GM12878 (cell line): ENCODE data around the gene PKHD1. TPM values are rescaled to one million over a fixed set of nuclear protein-coding genes. Genes with fewer than 3 reads are reported as not detected.

Source experiments
- ATAC-seq: fragments of 200-7000 bp; cut with Tn5 transposase; 3 replicates; pipeline ENCODE4 v1.9.1; 2020; ENCODE audit warnings: mild to moderate bottlenecking, moderate library complexity
- BruUV-seq: library from RNA; stranded (reverse); fragments of 400-500 nt; replicated peaks from 2 replicates; lab custom pipeline; 2021; lab: Mats Ljungman, UMichigan
- CTCF ChIA-PET: fragments of 300-600 bp; sonication (Branson Sonifier 250); formaldehyde crosslinking; extraction: SDS; loops from one replicate; lab custom pipeline; 2021; ENCODE audit warnings: inconsistent platforms; lab: Yijun Ruan, JAX
- POLR2A ChIA-PET: fragments of 350-600 bp; formaldehyde crosslinking; extraction: SDS; loops from one replicate; lab custom pipeline; 2021; ENCODE audit warnings: inconsistent platforms; lab: Charles Lee
- RAD21 ChIA-PET: fragments of 300-600 bp; sonication (Branson Sonifier 250); formaldehyde crosslinking; loops from one replicate; lab custom pipeline; 2023; ENCODE audit warnings: antibody characterized with exemption; ENCODE audit not compliant: unreplicated experiment; lab: Charles Lee
- SMC1A ChIA-PET: fragments of 300-600 bp; sonication (Branson Sonifier 250); formaldehyde crosslinking; loops from one replicate; lab custom pipeline; 2023; ENCODE audit not compliant: unreplicated experiment, uncharacterized antibody; lab: Charles Lee
- DNase-seq: peaks from one replicate; pipeline ENCODE4 v3.0.0-alpha.2; 2011; ENCODE audit warnings: low read depth, low spot score
- FAIRE-seq: peaks from 3 replicates; lab custom pipeline; 2011; peaks lifted over from hg19 to GRCh38; lab: Jason Lieb, UNC
- H2AFZ ChIP-seq: 2 replicates; pipeline ENCODE4 v1.6.0; 2011; ENCODE audit warnings: low read depth, low read length, control low read depth; ENCODE audit not compliant: control insufficient read depth
- H3K27ac ChIP-seq: 2 replicates; pipeline ENCODE4 v1.5.1; 2011; ENCODE audit warnings: control low read depth; ENCODE audit not compliant: control insufficient read depth, insufficient read depth
- H3K27me3 ChIP-seq, 2 experiments: replicated peaks in 1 of 2; 2 replicates each; pipeline versions ENCODE4 v1.6.0 to v1.6.1; 2011; ENCODE audit warnings: low read length in 1 of 2; ENCODE audit not compliant: control insufficient read depth in 2 of 2, insufficient read depth in 2 of 2
- H3K36me3 ChIP-seq, 2 experiments: 2 replicates each; pipeline ENCODE4 v1.5.1; 2011; ENCODE audit warnings: low read length in 1 of 2; ENCODE audit not compliant: control insufficient read depth in 2 of 2, insufficient read depth in 2 of 2
- H3K4me1 ChIP-seq: 2 replicates; pipeline ENCODE4 v1.6.1; 2011; ENCODE audit warnings: mild to moderate bottlenecking, low read length, moderate library complexity, mixed read lengths; ENCODE audit not compliant: control insufficient read depth, insufficient read depth
- H3K4me2 ChIP-seq: 2 replicates; pipeline ENCODE4 v1.6.0; 2011; ENCODE audit warnings: control low read depth; ENCODE audit not compliant: control insufficient read depth, insufficient read depth
- H3K4me3 ChIP-seq: fragments of 200-600 bp; sonication (generic); 2 replicates; pipeline ENCODE4 v1.5.1; 2016
- H3K79me2 ChIP-seq: 2 replicates; pipeline ENCODE4 v1.6.0; 2011; ENCODE audit warnings: low read length; ENCODE audit not compliant: control insufficient read depth, insufficient read depth
- H3K9ac ChIP-seq: 2 replicates; pipeline ENCODE4 v1.8.0; 2011; ENCODE audit warnings: low read length, control low read depth, mixed read lengths; ENCODE audit not compliant: control insufficient read depth, insufficient read depth
- H3K9me3 ChIP-seq: replicated peaks from 3 replicates; pipeline ENCODE4 v1.5.1; 2011; ENCODE audit warnings: mild to moderate bottlenecking, low read length; ENCODE audit not compliant: control insufficient read depth, insufficient read depth
- H4K20me1 ChIP-seq: 2 replicates; pipeline ENCODE4 v1.6.0; 2011; ENCODE audit not compliant: control insufficient read depth, insufficient read depth
- CBX5 ChIP-seq: sonication (generic); IDR thresholded peaks from 2 replicates; pipeline ENCODE4 v1.6.1; 2016; ENCODE audit warnings: low read depth, moderate library complexity, mild to moderate bottlenecking, inconsistent platforms
- CHD1 ChIP-seq: IDR thresholded peaks from 2 replicates; pipeline ENCODE4 v1.6.1; 2012; ENCODE audit warnings: low read depth, low read length, improper control_type of control experiment
- CHD2 ChIP-seq: IDR thresholded peaks from 2 replicates; pipeline ENCODE4 v1.6.1; 2011; ENCODE audit warnings: low read depth, low read length, improper control_type of control experiment, borderline replicate concordance
- GATAD2B ChIP-seq: fragments of 450-650 bp; conservative IDR thresholded peaks from 2 replicates; pipeline ENCODE4 v1.6.1; 2017; ENCODE audit warnings: low read depth, mild to moderate bottlenecking, moderate library complexity
- HCFC1 ChIP-seq: fragments of 150-350 bp; IDR thresholded peaks from 2 replicates; pipeline ENCODE4 v1.6.1; 2014; ENCODE audit warnings: low read length
- KDM1A ChIP-seq: fragments of 200-600 bp; sonication (generic); IDR thresholded peaks from 2 replicates; pipeline ENCODE4 v1.6.1; 2016; ENCODE audit warnings: borderline replicate concordance
- LARP7 ChIP-seq: fragments of 450-650 bp; IDR thresholded peaks from 2 replicates; pipeline ENCODE4 v1.6.1; 2017; ENCODE audit warnings: mild to moderate bottlenecking
- MAX ChIP-seq: IDR thresholded peaks from 2 replicates; pipeline ENCODE4 v1.6.1; 2012; ENCODE audit warnings: low read depth, low read length, improper control_type of control experiment
- NRF1 ChIP-seq: conservative IDR thresholded peaks from 2 replicates; pipeline ENCODE4 v1.6.1; 2011; ENCODE audit warnings: mild to moderate bottlenecking, low read depth, low read length, improper control_type of control experiment
- RB1 ChIP-seq: fragments of 450-650 bp; formaldehyde crosslinking; IDR thresholded peaks from 2 replicates; pipeline ENCODE4 v1.6.1; 2017; ENCODE audit warnings: mild to moderate bottlenecking, borderline replicate concordance
- SRF ChIP-seq, 2 experiments: IDR thresholded peaks; 2 replicates each; pipeline ENCODE4 v1.6.1; 2011; ENCODE audit warnings: low read depth in 2 of 2, low read length in 2 of 2, mild to moderate bottlenecking in 1 of 2, moderate library complexity in 1 of 2
- WGBS: methylation state at CpG from one replicate; pipeline ENCODE4 v1.1.6; 2016; ENCODE audit warnings: low lambda C conversion rate; ENCODE audit not compliant: insufficient replicate concordance, insufficient coverage; ENCODE audit errors: missing lambda C conversion rate; 5-methylcytosine and 5-hydroxymethylcytosine counted together
- in situ Hi-C: fragments of 300-500 bp; cut with MboI; formaldehyde crosslinking; loops from 9 replicates; pipeline ENCODE4 v1.14.3; 2018; ENCODE audit warnings: mixed read lengths
- intact Hi-C: fragments of 100-400 bp; cut with micrococcal nuclease; formaldehyde crosslinking; loops from one replicate; pipeline ENCODE4 v1.14.2; 2022; ENCODE audit not compliant: unreplicated experiment
- polyA plus RNA-seq, 11 experiments: library from polyadenylated mRNA; depleted of rRNA in 4 of 11; unstranded in 6 of 11; stranded (reverse) in 5 of 11; fragments of >200 nt; fragmentation: Nextera tagmentation in 4 of 11; fragmentation: Illumina TruSeq in 1 of 11; extraction: Ambion mirVana in 4 of 11; extraction: Trizol in 1 of 11; gene quantifications; 1 replicate in 1 of 11; 2 replicates in 10 of 11; pipeline versions ENCODE4 v1.2.1 to v1.2.3, GENCODE V29; 2011 to 2016; ENCODE audit warnings: inconsistent platforms in 2 of 11, missing spikeins in 2 of 11, low read depth in 1 of 11
- total RNA-seq, 4 experiments: library from RNA; depleted of rRNA in 3 of 4; stranded (reverse); fragments of >200 nt in 3 of 4; fragmentation: Illumina TruSeq in 1 of 4; extraction: Trizol in 1 of 4; gene quantifications; 2 replicates each; pipeline versions ENCODE4 v1.2.1 to v1.2.3, GENCODE V29; 2013 to 2021
- TF ChIP-seq, protein P1 (sequence below): IDR thresholded peaks from 2 replicates; pipeline ENCODE4 v1.6.1; 2012; ENCODE audit warnings: low read length, inconsistent platforms
- TF ChIP-seq, protein P2 (sequence below): fragments of 450-650 bp; formaldehyde crosslinking; IDR thresholded peaks from 2 replicates; pipeline ENCODE4 v1.5.0; 2022; ENCODE audit warnings: mild to moderate bottlenecking, missing genetic modification characterization

Gene PKHD1
- total and polyA plus RNA-seq, 10 of the 15 experiments (the other 5 are each of a cell fraction or from before 2014, with no cell fraction given): under 0.01 to 0.90 (median 0.02) TPM; not detected in 1

DNA sequence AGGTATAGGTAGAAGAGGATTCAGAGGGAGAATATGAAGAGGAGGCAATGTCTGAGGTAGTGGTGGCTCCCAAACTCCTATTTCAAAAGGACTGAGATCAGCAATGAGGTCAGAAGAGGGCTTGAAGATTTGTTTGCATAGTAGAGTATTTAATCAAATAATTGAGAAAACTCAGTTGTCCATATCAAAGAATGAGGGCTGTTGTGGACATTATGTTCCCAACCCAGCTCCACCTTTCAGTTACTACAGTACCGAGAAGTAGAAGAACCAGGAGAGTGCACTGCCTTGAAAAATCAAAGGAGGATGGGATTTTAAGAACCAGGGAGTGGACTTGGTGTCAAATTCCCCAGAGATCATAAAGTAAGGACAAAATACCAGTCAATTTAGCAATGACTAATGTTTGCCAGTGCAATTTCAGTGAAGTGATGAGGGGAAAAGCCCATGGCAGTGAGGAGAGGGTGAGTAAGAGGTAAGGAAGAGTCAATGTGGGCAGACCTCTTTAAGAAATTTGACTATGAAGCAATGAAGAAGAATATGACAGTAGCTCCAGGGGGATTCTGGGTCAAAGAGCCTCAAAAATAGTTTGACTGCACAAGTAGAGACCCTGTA, 382.4 kb downstream of the PKHD1 start:
- ChIA-PET RAD21 (no interaction called here), SMC1A (interaction anchor here (0.7 kb wide), 1 partner anchor 55 kb away, joined by 3 read pairs; no protein-coding TSS in a partner anchor), POLR2A (no interaction called here), CTCF (interaction anchor here (0.6 kb wide), 1 partner anchor 142 kb away, joined by 3 read pairs; no protein-coding TSS in a partner anchor)
- H3K27me3 ChIP-seq: no peaks in the 10 kb centered on the region
- no peak overlapping the region for H2AFZ ChIP-seq
- TF ChIP-seq SRF (IDR thresholded peaks at IDR 0.05; ENCODE audit: low read depth in 2 of 2, low read length in 2 of 2) (no peak), NRF1 (no peak), RB1 (no peak), HCFC1 (no peak)
- TF ChIP-seq, protein P1, sequence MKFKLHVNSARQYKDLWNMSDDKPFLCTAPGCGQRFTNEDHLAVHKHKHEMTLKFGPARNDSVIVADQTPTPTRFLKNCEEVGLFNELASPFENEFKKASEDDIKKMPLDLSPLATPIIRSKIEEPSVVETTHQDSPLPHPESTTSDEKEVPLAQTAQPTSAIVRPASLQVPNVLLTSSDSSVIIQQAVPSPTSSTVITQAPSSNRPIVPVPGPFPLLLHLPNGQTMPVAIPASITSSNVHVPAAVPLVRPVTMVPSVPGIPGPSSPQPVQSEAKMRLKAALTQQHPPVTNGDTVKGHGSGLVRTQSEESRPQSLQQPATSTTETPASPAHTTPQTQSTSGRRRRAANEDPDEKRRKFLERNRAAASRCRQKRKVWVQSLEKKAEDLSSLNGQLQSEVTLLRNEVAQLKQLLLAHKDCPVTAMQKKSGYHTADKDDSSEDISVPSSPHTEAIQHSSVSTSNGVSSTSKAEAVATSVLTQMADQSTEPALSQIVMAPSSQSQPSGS: no peak
- intact Hi-C loops (no loop called here), in situ Hi-C loops (no loop called here)
- H3K79me2 ChIP-seq: no peaks in the 10 kb centered on the region
- no TSS peak for BruUV-seq
- DNase-seq: no peak
- no peak for FAIRE-seq
- no peak overlapping the region for H3K9ac ChIP-seq
- no peak overlapping the region for H3K4me2 ChIP-seq
- H3K27ac ChIP-seq: no peak overlapping the region
- no peaks in the 10 kb centered on the region for H3K9me3 ChIP-seq
- ATAC-seq: no peak
- no peaks in the 10 kb centered on the region for H4K20me1 ChIP-seq
- no peaks in the 10 kb centered on the region for H3K36me3 ChIP-seq
- WGBS: 0% methylated on average over 1 of the region's 1 CpG
- no peaks in the 10 kb centered on the region for H3K4me1 ChIP-seq
- H3K4me3 ChIP-seq: no peak overlapping the region

- Histone ChIP-seq H2AFZ (no peak overlapping the region), H3K4me2 (no peak overlapping the region), H3K27ac (no peak overlapping the region), H3K4me3 (no peak overlapping the region), H3K9ac (no peak overlapping the region), H3K27me3 (no peaks in the 10 kb centered on the region), H4K20me1 (no peaks in the 10 kb centered on the region), H3K36me3 (no peaks in the 10 kb centered on the region), H3K4me1 (no peaks in the 10 kb centered on the region), H3K79me2 (no peaks in the 10 kb centered on the region), H3K9me3 (no peaks in the 10 kb centered on the region)
- RAD21 ChIA-PET: no interaction called here
- ATAC-seq (no peak), FAIRE-seq (no peak), DNase-seq (no peak)
- intact Hi-C loops: no loop called here
- SMC1A ChIA-PET: interaction anchor here (0.6 to 1.2 kb wide), 2 partner anchors 14 to 123 kb away, joined by 3 read pairs; no protein-coding TSS in a partner anchor
- in situ Hi-C loops: no loop called here
- 25% methylated on average over 2 of the region's 2 CpGs for WGBS
- POLR2A ChIA-PET: no interaction called here
- CTCF ChIA-PET: no interaction called here
- no TSS peak for BruUV-seq
- TF ChIP-seq RB1 (no peak), CHD2 (no peak), GATAD2B (no peak), KDM1A (no peak), CBX5 (no peak), CHD1 (no peak), MAX (no peak), LARP7 (no peak)
- TF ChIP-seq, protein P2, sequence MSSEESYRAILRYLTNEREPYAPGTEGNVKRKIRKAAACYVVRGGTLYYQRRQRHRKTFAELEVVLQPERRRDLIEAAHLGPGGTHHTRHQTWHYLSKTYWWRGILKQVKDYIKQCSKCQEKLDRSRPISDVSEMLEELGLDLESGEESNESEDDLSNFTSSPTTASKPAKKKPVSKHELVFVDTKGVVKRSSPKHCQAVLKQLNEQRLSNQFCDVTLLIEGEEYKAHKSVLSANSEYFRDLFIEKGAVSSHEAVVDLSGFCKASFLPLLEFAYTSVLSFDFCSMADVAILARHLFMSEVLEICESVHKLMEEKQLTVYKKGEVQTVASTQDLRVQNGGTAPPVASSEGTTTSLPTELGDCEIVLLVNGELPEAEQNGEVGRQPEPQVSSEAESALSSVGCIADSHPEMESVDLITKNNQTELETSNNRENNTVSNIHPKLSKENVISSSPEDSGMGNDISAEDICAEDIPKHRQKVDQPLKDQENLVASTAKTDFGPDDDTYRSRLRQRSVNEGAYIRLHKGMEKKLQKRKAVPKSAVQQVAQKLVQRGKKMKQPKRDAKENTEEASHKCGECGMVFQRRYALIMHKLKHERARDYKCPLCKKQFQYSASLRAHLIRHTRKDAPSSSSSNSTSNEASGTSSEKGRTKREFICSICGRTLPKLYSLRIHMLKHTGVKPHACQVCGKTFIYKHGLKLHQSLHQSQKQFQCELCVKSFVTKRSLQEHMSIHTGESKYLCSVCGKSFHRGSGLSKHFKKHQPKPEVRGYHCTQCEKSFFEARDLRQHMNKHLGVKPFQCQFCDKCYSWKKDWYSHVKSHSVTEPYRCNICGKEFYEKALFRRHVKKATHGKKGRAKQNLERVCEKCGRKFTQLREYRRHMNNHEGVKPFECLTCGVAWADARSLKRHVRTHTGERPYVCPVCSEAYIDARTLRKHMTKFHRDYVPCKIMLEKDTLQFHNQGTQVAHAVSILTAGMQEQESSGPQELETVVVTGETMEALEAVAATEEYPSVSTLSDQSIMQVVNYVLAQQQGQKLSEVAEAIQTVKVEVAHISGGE (CRISPR knock-in tag): no peak
Observed at GRCh38 chr6:51702851-51703250, 384.6 kb downstream of the PKHD1 start.
